Measurements from ENCODE around the gene IRX4. TPM values are rescaled to one million over a fixed set of nuclear protein-coding genes. Genes with fewer than 3 reads are reported as not detected.
A peak's percentile ranks its signal among the peaks of the same experiment; 100 is the strongest.
"Not testable (repeated sequence)": the region's sequence is repeated elsewhere in the genome, so short reads cannot be mapped to it uniquely, and the experiment has no call there.

The IRX4 gene
- total RNA-seq, 1 donor from 2014 or later: 17.6 TPM

DNA sequence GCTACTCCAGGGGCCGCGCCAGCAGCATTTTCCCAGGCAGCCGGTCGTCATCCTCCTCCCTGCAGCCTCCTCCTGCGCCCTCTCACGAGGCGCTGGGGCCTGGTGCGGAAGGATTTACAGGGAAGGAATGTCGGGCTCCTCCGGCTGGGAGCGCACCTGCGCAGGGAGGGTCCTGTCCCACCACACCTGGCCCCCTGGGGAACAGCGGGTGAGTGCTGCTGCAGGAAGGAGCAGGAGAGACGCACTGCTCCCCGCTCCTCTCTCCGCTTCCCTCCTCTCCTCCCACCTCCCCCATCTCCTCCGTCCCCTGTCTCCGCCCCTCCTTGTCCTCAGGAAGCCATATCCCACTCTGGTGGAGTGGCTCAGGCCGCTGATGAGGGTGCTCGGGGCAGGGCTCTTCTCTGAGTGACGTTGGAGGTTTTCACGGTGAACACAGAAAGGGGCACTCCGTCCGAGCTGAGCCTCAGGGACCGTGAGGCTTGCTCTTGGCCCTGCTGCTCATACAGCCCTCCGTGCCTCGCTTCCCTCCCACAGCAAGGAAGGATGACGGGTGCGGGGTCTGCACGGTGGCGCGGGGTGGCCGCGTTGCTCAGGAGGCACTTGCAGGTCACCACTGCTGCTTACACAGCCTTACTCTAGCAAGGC is 31.3 kb downstream of the IRX4 start:
- no peak for ATAC-seq
- DNase-seq (ENCODE audit: missing footprints): peak; percentile 61
- intact Hi-C loops (cut with DNase I): no loop called here

DNA sequence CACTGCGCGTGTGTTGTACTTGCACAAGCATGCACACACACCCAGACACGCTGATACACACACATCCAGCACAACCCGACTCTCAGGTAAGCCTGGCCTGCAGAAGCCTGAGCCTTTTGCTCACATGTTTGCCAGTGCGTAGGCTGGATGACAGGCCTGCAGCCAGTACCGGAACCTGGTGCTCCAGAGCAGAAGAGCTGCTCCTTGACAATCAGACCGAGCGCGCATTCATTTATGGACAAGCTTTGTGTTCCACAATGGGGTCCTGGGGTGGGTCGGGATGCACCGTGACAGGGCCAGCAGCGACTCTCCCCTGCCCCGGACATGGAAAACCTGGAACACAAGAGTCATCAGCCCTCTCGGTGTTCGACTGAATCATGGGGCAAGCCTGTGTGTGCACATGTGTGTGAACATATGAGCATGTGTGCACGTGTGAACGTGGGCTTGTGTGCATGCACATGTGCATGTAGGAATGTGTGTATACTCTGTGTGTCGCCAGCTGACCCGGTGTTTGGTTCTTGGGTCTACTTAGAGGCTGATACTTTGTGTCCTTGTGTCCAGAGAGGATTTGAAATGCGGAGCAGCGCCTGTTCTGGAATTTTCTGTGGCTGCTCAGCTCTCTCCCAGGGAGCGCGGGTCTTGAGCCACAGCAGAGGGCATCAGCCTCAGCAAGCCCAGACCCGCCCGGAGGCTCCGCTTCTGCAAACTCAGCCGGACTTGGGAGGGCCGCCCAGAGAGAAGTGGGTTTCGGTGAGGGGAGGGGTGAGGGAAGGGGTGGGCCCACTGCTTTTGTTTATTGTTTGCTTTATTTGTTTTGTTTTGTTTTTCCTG is 32.2 kb downstream of the IRX4 start:
- DNase-seq (ENCODE audit: missing footprints): peak; percentile 21
- no peak for ATAC-seq
- intact Hi-C loops (cut with DNase I): no loop called here

DNA sequence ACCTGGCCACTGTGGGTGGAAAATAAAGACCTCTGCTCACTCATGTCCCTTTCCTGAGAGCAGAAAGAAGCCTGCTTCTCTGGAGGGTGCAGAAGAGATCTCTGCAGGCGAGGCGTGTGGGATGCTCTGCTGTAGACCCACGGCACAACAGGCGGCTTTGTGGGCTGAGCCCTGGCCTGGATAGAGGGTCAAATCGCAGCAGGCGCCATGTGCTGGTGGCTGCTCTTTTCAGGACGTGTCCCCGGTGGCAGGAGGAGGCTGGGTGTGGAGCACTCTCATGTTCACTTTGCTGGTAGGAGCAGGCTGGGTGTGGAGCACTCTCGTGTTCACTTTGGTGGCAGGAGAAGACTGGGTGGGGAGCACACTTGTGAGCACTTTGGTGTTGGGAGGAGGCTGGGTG is 35.1 kb downstream of the IRX4 start:
- intact Hi-C loops (cut with DNase I): no loop called here
- ATAC-seq (no peak), DNase-seq (ENCODE audit: missing footprints) (peak; percentile 27)

DNA sequence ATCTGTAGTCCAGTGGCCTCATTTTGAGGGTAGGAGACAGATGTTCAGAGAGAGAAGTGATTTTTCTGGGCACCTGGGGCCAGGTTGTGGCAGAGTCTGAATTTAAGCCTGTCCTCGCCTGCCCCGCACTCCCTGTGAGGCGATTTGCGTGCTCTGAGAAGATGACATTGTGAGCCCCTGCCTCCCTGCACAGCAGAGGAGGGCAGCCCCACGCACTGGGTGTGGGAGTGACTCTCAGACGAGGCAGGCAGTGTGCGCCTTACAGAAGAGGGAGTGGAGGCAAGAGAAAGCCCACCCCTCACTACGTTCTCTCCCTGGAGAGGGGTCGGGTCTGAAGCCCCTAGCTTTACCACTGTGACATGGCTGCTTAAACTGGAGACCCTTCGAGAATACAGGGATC is 35.7 kb downstream of the IRX4 start:
- intact Hi-C loops (cut with DNase I): no loop called here
- DNase-seq (ENCODE audit: missing footprints): peak; percentile 34
- no peak for ATAC-seq

DNA sequence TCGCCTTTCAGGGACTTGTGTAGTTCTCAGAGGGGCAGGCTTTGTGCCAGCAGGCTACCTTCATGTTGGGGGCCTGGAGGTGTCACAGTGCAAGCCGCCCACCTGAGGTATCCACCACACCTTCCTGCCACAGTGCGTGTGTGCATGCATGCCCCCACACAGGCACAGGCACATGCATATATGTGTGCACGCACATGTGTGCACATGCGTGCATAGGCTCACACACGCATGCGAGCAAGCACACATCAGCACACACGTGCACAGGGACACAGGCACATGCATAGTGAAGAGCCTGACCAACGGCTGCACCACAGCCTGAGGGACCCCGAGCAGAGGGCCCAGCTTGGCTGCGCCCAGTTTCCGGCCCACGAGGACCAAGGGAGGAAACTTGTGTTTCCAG is 36.1 kb downstream of the IRX4 start:
- intact Hi-C loops (cut with DNase I): no loop called here
- ATAC-seq: no peak
- DNase-seq (ENCODE audit: missing footprints): peak; percentile 28

DNA sequence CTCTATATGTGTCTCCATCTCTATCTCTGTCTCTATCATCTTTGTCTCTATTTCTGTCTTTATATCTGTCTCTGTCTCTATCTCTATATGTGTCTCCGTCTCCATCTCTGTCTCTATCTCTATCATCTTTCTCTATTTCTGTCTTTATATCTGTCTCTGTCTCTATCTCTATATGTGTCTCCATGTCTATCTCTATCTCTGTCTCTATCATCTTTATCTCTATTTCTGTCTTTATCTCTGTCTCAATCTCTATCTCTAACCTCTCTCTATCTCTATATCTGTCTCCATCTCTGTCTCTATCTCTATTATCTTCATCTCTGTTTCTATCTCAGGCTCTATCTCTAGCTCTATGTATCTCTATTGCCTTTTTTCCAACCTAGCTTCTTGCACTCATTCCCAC is 37.0 kb downstream of the IRX4 start:
- intact Hi-C loops (cut with DNase I): no loop called here
- DNase-seq (ENCODE audit: missing footprints): no peak
- no peak for ATAC-seq

DNA sequence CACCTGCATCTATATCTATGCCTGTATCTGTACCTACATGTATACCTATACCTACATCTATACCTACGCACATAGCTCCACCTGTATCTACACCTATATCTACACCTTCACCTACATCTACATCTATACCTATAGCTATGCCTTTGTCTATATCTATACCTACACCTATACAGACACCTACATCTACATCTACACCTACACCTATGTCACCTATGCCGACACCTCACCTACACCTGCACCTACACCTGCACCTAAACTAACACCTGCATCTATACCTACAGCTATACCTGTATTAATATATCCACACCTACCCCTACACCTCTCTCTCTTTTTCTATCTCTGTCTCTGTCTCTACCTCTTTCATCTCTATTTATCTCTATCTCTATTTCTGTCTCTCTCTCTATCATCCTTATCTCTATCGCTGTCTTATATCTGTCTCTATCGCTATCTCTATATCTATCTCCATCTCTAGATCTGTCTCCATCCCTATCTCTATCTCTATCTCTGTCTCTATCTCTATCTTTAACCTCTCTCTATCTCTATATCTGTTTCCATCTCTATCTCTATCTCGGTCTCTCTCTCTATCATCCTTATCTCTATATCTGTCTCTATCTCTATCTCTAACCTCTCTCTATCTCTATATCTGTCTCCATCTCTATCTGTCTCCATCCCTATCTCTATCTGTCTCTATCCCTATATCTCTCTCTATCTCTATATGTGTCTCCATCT is 37.9 kb downstream of the IRX4 start:
- intact Hi-C loops (cut with DNase I): no loop called here
- no peak for DNase-seq (ENCODE audit: missing footprints)
- ATAC-seq: no peak

DNA sequence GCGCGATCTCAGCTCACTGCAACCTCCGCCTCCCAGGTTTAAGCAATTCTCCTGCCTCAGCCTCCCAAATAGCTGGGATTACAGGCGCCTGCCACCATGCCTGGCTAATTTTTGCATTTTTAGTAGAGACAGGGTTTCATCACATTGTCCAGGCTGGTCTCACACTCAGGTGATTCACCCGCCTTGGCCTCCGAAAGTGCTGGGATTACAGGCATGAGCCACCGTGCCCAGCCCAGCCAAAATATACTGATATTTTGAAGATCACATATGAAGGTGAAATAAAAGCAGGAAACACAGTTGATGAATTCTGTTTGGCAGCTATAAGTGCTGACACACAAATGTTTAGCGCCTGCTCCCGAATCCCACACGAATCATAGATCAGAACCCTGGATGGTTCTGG is 39.0 kb downstream of the IRX4 start:
- DNase-seq (ENCODE audit: missing footprints): peak; percentile 39
- intact Hi-C loops (cut with DNase I); ATAC-seq: not testable (repeated sequence)

DNA sequence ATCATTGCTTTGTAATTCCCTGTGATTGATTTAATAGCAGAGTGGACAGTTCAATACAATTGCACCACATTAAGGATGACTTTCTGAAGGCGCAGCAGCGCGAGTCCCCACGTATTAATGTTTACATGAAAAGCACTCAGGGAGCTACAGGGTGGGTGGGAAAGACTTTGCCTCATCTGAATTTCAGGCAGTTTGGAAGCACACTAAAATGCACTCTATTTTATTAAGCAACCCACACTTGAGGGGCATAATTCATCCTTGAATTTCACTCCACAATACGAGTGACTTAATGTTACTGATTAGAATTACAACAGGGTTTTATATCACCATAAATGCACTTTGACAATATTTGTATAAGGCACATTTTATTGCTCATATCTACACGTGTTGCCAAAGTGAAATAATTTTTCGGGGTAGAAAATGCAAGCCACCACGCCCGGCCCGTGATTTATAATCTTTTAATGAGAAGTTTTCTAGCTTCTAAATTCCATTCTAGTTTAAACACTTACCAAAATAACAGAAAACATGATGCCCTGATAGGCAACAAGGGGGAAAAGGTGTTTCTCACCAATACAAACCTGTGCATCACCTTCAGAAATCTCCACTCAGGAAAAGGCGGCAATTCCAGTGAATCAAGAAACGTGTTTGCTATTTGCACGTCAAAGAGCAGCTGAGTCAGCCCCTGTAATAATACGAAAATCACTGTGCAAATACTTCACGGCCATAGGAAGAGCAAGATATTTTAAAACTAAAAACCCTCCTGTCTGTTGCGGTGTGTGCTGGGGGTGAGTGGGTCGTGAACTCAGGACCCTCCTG is 40.5 kb downstream of the IRX4 start:
- no peak for DNase-seq (ENCODE audit: missing footprints)

DNA sequence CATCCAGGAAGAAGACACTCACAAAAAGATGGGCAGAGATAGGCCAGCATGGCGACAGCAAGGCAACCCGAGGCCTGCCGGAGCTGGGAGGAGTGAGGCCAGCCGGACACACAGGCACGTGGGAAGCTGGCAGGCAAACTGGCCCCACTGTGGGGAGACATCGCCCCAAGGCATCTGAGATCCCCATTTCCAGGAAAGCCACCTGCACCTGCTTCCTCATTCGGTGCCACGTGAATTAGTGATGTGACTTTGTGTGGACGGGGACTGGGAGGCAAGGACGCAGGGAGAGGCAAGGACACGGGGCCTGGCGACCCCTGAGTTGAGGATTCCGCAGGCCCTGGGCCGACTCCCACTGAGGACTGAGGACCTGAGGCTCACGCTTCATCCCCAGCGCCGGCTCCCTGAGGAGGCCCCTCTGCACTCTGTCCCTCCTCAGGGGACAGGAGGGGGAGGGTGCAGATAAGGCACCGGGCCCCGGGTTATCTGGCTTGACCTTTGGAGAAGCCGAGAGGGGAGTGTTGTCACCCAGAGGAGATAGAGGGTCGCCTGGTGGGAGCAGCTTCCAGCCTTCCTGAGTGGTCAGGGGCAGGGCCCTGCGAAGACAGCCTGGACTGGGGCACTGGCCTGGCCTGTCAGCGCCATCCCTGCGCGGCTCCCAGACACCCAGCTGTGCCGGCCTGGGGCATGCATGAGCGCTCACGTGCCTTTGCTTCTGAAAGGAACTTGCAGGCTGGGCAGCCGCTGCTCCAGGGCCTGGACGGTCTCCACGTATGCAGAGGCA is 41.8 kb downstream of the IRX4 start:
- peak; percentile 72 for DNase-seq (ENCODE audit: missing footprints)
- ATAC-seq: peak; percentile 83
- intact Hi-C loops (cut with DNase I): loop anchor here (2.0 kb wide), 1 partner anchor 40 kb away; the partner anchor contains the start of gene NDUFS6

More for the DNA sequence above, 40.5 kb downstream of the IRX4 start:
- intact Hi-C loops (cut with DNase I): no loop called here
- ATAC-seq: no peak

DNA sequence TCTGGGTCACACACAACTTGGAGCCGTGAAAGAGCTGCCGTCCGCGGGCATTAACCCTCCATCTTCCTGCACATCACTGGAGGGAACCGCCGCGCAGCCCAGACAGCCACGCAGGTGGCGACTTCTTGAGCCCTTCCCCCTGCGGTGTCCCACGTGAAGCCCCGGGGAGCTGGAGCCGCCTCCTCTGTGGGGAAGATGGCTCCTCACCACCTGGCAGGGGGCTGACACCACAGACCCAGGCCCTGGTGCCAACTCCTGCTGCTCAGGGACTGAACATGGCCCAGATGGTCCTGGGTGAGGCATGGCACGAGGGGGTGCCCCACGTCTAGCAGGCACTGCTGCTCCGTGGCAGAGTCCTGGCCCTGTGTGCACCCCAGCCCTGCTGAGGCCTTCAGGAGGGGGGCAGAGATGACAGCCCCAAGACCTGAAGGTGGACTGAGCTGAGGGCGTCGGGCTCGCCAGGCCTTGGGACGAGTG is 42.6 kb downstream of the IRX4 start:
- DNase-seq (ENCODE audit: missing footprints) (peak; percentile 52), ATAC-seq (no peak)

DNA sequence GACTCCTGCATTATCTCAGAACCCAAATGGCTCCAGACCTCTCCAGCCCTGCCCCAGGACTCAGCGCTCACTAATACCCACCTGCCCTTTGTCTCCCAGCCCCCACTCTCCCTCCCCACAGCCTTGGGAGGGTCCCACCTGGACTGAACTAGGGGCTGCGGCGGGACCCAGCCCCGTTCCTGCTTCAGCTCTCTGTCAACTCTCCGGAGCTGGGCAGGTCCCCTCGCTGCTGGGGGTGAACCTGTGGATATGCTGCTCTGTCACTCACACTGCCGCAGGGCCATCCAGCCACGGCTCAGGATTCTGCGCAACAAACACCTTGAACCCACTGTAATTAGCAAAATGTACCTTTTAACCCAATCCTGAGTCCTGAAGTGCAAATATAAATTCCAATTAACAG is 44.7 kb downstream of the IRX4 start:
- intact Hi-C loops (cut with DNase I): loop anchor here (5.0 kb wide), 1 partner anchor 44 kb away; the partner anchor contains the start of gene IRX4
- DNase-seq (ENCODE audit: missing footprints): peak; percentile 16
- no peak for ATAC-seq

More for the DNA sequence above, 42.6 kb downstream of the IRX4 start:
- intact Hi-C loops (cut with DNase I): loop anchor here (2.0 kb wide), 1 partner anchor 39 kb away; the partner anchor contains the start of gene NDUFS6

DNA sequence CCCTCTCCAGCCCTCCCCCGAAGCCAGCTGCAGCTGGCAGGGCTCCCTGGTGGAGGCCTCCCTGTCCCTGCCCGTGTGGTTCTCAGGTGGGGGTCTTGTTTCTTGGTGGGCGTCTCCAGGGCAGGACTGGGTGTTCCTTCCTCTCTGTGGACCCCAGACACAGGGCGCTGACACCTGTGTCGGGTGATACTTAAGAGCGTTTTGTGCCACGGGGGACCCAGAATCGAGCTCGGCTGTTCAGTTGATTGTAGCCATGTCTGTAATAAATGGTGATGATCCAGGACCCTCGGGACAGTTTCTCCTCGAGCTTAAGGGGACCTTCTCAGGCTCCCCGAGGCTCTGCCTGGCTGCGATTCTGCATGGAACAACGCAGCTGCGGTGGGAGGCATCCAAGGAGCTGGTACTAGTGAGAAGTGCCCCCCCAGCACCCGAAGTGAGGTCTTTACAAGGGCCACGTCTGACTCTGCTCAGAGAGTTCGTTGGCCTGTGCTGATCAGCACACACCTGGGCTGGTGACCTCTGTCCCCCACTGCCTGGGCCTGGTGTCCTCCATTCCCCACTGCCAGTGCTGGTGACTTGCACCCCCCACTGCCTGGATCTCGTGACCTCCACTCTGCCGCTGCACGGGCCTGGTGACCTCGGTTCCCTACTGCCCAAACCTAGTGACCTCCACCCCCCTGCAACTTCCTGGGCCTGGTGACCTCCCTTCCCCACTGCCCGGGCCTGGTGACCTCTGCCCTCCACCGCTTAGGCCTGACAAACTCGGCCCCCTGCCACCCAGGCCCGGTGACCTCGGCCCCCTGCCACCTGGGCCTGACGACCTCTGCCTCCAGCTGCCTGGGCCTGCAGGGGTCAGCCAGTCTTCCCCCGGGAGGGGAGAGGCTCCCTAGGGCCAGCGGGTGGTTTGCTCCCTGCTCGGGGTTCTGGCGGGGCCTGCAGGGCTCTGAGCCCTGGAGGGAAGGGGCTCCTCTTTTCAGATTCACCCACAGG is 45.5 kb downstream of the IRX4 start:
- intact Hi-C loops (cut with DNase I): loop anchor here (5.0 kb wide), 1 partner anchor 45 kb away; the partner anchor contains the start of gene IRX4
- DNase-seq (ENCODE audit: missing footprints) (peak; percentile 56), ATAC-seq (no peak)

DNA sequence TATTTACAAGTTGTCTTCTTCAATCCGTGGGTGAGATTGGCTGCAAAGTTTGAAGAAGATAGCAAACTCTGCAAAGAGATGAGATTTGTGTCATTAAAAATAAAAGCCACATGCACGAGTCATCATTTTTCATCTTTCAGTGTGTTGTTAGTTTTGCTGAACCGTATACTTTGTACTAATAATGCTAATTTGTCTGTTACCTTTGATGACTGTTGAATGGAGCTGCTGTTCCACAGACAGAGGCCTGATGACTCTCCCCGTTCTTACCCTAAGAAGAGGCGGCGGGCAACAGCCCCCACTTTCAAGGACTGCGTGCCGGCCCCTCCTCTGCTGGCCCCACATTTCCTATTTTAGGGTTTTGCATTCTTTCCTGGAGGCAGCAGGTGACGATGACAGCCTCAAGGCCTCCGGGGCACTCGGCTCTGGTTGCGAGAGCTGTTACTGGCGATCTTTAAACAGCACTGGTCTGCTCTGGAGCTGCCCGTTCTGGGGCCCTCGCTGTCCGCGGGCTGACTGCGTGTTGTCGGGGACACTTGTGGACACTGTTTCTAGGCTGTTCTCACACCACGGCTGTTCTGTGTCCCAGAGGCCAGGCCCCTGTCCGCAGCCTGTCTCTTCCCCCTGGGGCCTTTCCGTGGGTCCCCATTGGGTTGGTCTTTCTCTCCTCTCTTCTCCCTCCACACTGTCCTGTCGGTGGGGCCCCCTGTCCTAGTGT is 46.4 kb downstream of the IRX4 start:
- intact Hi-C loops (cut with DNase I): loop anchor here (5.0 kb wide), 1 partner anchor 46 kb away; the partner anchor contains the start of gene IRX4
- ATAC-seq (peak; percentile 61), DNase-seq (ENCODE audit: missing footprints) (peak; percentile 57)

DNA sequence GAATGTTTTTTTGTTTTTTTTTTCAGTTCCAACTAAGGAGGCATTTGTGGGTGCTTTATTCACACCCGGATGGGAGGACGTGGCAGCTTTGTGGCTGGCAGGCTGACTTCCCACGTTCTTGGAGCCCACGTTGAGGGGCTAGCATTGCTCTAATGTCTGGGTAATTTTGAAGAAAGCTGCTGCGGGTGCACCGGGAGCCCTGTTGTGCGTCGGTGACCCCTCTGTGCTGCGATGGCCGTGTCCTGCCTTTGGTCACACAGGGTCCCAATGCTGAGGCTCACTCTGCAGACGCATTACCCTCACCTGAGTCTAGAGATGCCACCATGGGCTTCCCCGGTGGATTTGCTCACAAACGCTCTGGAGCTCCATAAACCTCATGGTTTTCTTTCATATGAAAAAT is 47.3 kb downstream of the IRX4 start:
- intact Hi-C loops (cut with DNase I): loop anchor here (5.0 kb wide), 1 partner anchor 47 kb away; the partner anchor contains the start of gene IRX4
- no peak for ATAC-seq
- no peak for DNase-seq (ENCODE audit: missing footprints)

Measured in Right ventricle myocardium inferior (tissue), 1 donor.